ENCODE results near the gene YIPF5.

YIPF5 gene

GRCh38 chr5:144134194-144134826 lies 36.1 kb downstream of the YIPF5 start:
- Histone ChIP-seq H2AFZ (ENCODE audit: low read length) (no peak overlapping the region), H3K4me1 (ENCODE audit: low read length) (no peaks in the 10 kb centered on the region), H3K79me2 (ENCODE audit: low read length) (no peaks in the 10 kb centered on the region), H3K27me3 (replicated peaks; ENCODE audit: insufficient read depth, low read length) (no peaks in the 10 kb centered on the region), H3K4me3 (ENCODE audit: low read length) (no peak overlapping the region), H3K9me3 (replicated peaks; ENCODE audit: insufficient read depth, low read length) (no peaks in the 10 kb centered on the region), H3K27ac (ENCODE audit: low read length) (no peak overlapping the region), H3K9ac (ENCODE audit: low read length) (no peak overlapping the region), H3K36me3 (replicated peaks; ENCODE audit: insufficient read depth, low read length) (no peaks in the 10 kb centered on the region), H3K9me2 (replicated peaks; ENCODE audit: insufficient read depth, low read length) (no peaks in the 10 kb centered on the region), H3K4me2 (ENCODE audit: low read depth, low read length) (no peak overlapping the region), H3F3A (ENCODE audit: insufficient read depth, low read length) (no peaks in the 10 kb centered on the region), H4K20me1 (ENCODE audit: insufficient read depth, low read length) (no peaks in the 10 kb centered on the region)
- no peak for DNase-seq
- TF ChIP-seq EZH2phosphoT487 (IDR thresholded peaks at IDR 0.05; ENCODE audit: low read length), result no peak
- TF ChIP-seq EZH2 (optimal IDR thresholded peaks at IDR 0.05; ENCODE audit: low read depth, low read length), result no peak
- TF ChIP-seq CTCF (IDR thresholded peaks at IDR 0.05; ENCODE audit: low read length), result no peak

GRCh38 chr5:144133050-144133633 lies 37.3 kb downstream of the YIPF5 start:
- Histone ChIP-seq H3K4me2 (ENCODE audit: low read depth, low read length) (no peak overlapping the region), H3K4me1 (ENCODE audit: low read length) (no peaks in the 10 kb centered on the region), H3K27ac (ENCODE audit: low read length) (no peak overlapping the region), H3K9me3 (replicated peaks; ENCODE audit: insufficient read depth, low read length) (no peaks in the 10 kb centered on the region), H3K36me3 (replicated peaks; ENCODE audit: insufficient read depth, low read length) (no peaks in the 10 kb centered on the region), H3K9me2 (replicated peaks; ENCODE audit: insufficient read depth, low read length) (no peaks in the 10 kb centered on the region), H2AFZ (ENCODE audit: low read length) (no peak overlapping the region), H3K4me3 (ENCODE audit: low read length) (no peak overlapping the region), H3K9ac (ENCODE audit: low read length) (no peak overlapping the region), H3F3A (ENCODE audit: insufficient read depth, low read length) (no peaks in the 10 kb centered on the region), H3K79me2 (ENCODE audit: low read length) (no peaks in the 10 kb centered on the region), H3K27me3 (replicated peaks; ENCODE audit: insufficient read depth, low read length) (no peaks in the 10 kb centered on the region), H4K20me1 (ENCODE audit: insufficient read depth, low read length) (no peaks in the 10 kb centered on the region)
- no peak for TF ChIP-seq EZH2phosphoT487 (IDR thresholded peaks at IDR 0.05; ENCODE audit: low read length)
- no peak for TF ChIP-seq CTCF (IDR thresholded peaks at IDR 0.05; ENCODE audit: low read length)
- TF ChIP-seq EZH2 (optimal IDR thresholded peaks at IDR 0.05; ENCODE audit: low read depth, low read length), result no peak
- DNase-seq, result no peak

- no peak overlapping the region for H3K4me3 ChIP-seq (ENCODE audit: low read length)
- no peaks in the 10 kb centered on the region for H3K27me3 ChIP-seq (replicated peaks; ENCODE audit: insufficient read depth, low read length)
- no peaks in the 10 kb centered on the region for H3K79me2 ChIP-seq (ENCODE audit: low read length)
- H3K4me2 ChIP-seq (ENCODE audit: low read depth, low read length), result no peak overlapping the region
- H2AFZ ChIP-seq (ENCODE audit: low read length), result no peak overlapping the region
- no peaks in the 10 kb centered on the region for H3K36me3 ChIP-seq (replicated peaks; ENCODE audit: insufficient read depth, low read length)
- H3K9me3 ChIP-seq (replicated peaks; ENCODE audit: insufficient read depth, low read length), result no peaks in the 10 kb centered on the region
- TF ChIP-seq CTCF (IDR thresholded peaks at IDR 0.05; ENCODE audit: low read length) (no peak), EZH2 (optimal IDR thresholded peaks at IDR 0.05; ENCODE audit: low read depth, low read length) (no peak), EZH2phosphoT487 (IDR thresholded peaks at IDR 0.05; ENCODE audit: low read length) (no peak)
- no peaks in the 10 kb centered on the region for H4K20me1 ChIP-seq (ENCODE audit: insufficient read depth, low read length)
- H3K9ac ChIP-seq (ENCODE audit: low read length), result no peak overlapping the region
- no peaks in the 10 kb centered on the region for H3K4me1 ChIP-seq (ENCODE audit: low read length)
- H3K9me2 ChIP-seq (replicated peaks; ENCODE audit: insufficient read depth, low read length), result no peaks in the 10 kb centered on the region
- H3K27ac ChIP-seq (ENCODE audit: low read length), result no peak overlapping the region
- no peaks in the 10 kb centered on the region for H3F3A ChIP-seq (ENCODE audit: insufficient read depth, low read length)
- DNase-seq, result no peak
Measured at GRCh38 chr5:144131261-144131660, 39.2 kb downstream of the YIPF5 start.
